ENCODE results near the gene SLC22A12.

The SLC22A12 gene

GRCh38 chr11:64624883-64625481 lies 34.0 kb downstream of the SLC22A12 start:
- no peak for DNase-seq (ENCODE audit: low read depth in 3 of 3)

- no peak for DNase-seq (ENCODE audit: low read depth in 3 of 3)
Measured at GRCh38 chr11:64626637-64627036, 35.6 kb downstream of the SLC22A12 start.

GRCh38 chr11:64627371-64627770 lies 36.4 kb downstream of the SLC22A12 start:
- no peak for DNase-seq (ENCODE audit: low read depth in 3 of 3)

GRCh38 chr11:64628596-64628995 lies 37.6 kb downstream of the SLC22A12 start:
- DNase-seq (ENCODE audit: low read depth in 3 of 3) = no peak

GRCh38 chr11:64629103-64629502 lies 38.1 kb downstream of the SLC22A12 start:
- no peak for DNase-seq (ENCODE audit: low read depth in 3 of 3)

GRCh38 chr11:64629796-64630562 lies 39.0 kb downstream of the SLC22A12 start:
- DNase-seq (ENCODE audit: low read depth in 3 of 3) = no peak

- no peak for DNase-seq (ENCODE audit: low read depth in 3 of 3)
Measured at GRCh38 chr11:64631675-64632074, 40.7 kb downstream of the SLC22A12 start.

- DNase-seq (ENCODE audit: low read depth in 3 of 3) = no peak
Measured at GRCh38 chr11:64632237-64632636, 41.2 kb downstream of the SLC22A12 start.

- no peak for DNase-seq (ENCODE audit: low read depth in 3 of 3)
Measured at GRCh38 chr11:64632654-64633053, 41.6 kb downstream of the SLC22A12 start.

- no peak for DNase-seq (ENCODE audit: low read depth in 3 of 3)
Measured at GRCh38 chr11:64633555-64634159, 42.6 kb downstream of the SLC22A12 start.

- no peak for DNase-seq (ENCODE audit: low read depth in 3 of 3)
Measured at GRCh38 chr11:64637334-64638017, 46.5 kb downstream of the SLC22A12 start.

GRCh38 chr11:64638018-64638665 lies 47.1 kb downstream of the SLC22A12 start:
- no peak for DNase-seq (ENCODE audit: low read depth in 3 of 3)

GRCh38 chr11:64638829-64639228 lies 47.8 kb downstream of the SLC22A12 start:
- no peak for DNase-seq (ENCODE audit: low read depth in 3 of 3)

GRCh38 chr11:64639885-64640284 lies 48.9 kb downstream of the SLC22A12 start:
- DNase-seq (ENCODE audit: low read depth in 3 of 3) = no peak

GRCh38 chr11:64641596-64642417 lies 50.8 kb downstream of the SLC22A12 start:
- no peak for DNase-seq (ENCODE audit: low read depth in 3 of 3)

- DNase-seq (ENCODE audit: low read depth in 3 of 3) = no peak
Measured at GRCh38 chr11:64642418-64642735, 51.4 kb downstream of the SLC22A12 start.

- DNase-seq (ENCODE audit: low read depth in 3 of 3) = no peak
Measured at GRCh38 chr11:64642871-64643255, 51.8 kb downstream of the SLC22A12 start.

GRCh38 chr11:64643256-64643881 lies 52.3 kb downstream of the SLC22A12 start:
- DNase-seq (ENCODE audit: low read depth in 3 of 3) = no peak

GRCh38 chr11:64643920-64644646 lies 53.1 kb downstream of the SLC22A12 start:
- DNase-seq (ENCODE audit: low read depth in 3 of 3) = no peak

- no peak for DNase-seq (ENCODE audit: low read depth in 3 of 3)
Measured at GRCh38 chr11:64644647-64645275, 53.7 kb downstream of the SLC22A12 start.
